ENCODE measurements around the gene MTHFSD.

DNA sequence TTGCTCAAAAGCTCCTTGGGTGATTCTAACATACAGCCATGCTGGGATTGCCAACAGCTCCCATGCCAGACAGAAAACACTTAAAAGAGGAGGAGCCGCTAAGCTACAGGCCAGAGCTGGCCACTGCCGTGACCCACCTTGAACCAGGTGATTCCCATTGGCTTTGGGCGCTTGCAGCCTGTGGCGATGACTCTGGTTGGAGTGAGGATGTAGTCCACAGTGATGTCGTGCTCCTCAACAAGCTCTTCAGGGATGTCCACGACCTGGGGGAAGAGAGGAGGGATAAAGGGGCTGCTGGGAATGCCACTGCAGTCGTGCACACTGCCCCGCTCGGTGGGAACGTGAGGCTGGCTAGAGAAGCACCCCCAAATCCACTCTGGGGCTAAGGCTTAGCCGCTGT is 13.5 kb downstream of the MTHFSD start:
- TF ChIP-seq, protein P1, sequence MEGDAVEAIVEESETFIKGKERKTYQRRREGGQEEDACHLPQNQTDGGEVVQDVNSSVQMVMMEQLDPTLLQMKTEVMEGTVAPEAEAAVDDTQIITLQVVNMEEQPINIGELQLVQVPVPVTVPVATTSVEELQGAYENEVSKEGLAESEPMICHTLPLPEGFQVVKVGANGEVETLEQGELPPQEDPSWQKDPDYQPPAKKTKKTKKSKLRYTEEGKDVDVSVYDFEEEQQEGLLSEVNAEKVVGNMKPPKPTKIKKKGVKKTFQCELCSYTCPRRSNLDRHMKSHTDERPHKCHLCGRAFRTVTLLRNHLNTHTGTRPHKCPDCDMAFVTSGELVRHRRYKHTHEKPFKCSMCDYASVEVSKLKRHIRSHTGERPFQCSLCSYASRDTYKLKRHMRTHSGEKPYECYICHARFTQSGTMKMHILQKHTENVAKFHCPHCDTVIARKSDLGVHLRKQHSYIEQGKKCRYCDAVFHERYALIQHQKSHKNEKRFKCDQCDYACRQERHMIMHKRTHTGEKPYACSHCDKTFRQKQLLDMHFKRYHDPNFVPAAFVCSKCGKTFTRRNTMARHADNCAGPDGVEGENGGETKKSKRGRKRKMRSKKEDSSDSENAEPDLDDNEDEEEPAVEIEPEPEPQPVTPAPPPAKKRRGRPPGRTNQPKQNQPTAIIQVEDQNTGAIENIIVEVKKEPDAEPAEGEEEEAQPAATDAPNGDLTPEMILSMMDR (conservative IDR thresholded peaks at IDR 0.05; ENCODE audit: low read depth, low read length): no peak
- TF ChIP-seq EZH2phosphoT487 (IDR thresholded peaks at IDR 0.05; ENCODE audit: borderline replicate concordance, low read length): no peak
- TF ChIP-seq EZH2 (IDR thresholded peaks at IDR 0.05; ENCODE audit: low read length, unreplicated experiment): no peak
